Mucosa of gallbladder (tissue), 1 donor: ENCODE results near the gene BTBD7. TPM values are rescaled to one million over a fixed set of nuclear protein-coding genes. Genes with fewer than 3 reads are reported as not detected.

Source experiments
- DNase-seq: peaks from one replicate; pipeline ENCODE4 v3.0.0-alpha.2; 2020; ENCODE audit warnings: low spot score
- total RNA-seq: library from RNA; stranded (reverse); gene quantifications from one replicate; pipeline ENCODE4 v1.2.1, GENCODE V29; 2021
- donor health status: DM: no; HTN: no; CAD: no.

Gene BTBD7
- total RNA-seq, 1 donor from 2014 or later: 45.1 TPM

DNA sequence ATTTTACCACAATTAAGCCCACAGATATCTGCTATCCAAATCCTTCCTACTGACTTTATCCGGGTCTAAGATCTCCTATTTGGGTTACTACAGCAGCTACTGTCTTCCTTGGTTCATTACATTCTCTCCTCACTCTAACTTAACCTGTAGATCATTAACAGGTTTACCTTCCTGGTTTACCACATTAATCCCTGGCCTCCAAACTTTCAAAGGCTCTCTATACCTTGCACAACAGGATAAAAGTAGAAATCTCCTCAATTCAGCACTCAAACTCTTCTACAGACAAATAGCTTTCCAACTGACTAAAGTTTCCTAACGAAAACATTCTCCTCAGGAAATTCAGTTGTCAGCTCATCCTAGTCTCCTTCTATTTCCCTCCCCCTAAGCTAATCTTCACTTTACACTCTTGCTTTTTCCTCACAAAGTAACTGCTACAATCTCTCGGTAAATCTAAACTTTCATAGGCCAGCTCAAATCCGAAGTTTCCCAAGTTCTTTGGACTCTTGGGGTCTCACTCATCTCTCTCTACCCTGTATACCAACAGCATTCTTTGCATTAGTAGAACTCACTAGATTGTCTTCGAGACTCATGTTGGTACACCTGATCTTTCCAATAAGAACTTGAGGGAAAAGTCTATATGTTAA is 2.7 kb downstream of the BTBD7 start:
- no peak for DNase-seq

GRCh38 chr14:93328546-93328945 is 4.3 kb downstream of the BTBD7 start:
- no peak for DNase-seq

- no peak for DNase-seq
These were observed 6.6 kb downstream of the BTBD7 start for GRCh38 chr14:93326196-93326595.

DNA sequence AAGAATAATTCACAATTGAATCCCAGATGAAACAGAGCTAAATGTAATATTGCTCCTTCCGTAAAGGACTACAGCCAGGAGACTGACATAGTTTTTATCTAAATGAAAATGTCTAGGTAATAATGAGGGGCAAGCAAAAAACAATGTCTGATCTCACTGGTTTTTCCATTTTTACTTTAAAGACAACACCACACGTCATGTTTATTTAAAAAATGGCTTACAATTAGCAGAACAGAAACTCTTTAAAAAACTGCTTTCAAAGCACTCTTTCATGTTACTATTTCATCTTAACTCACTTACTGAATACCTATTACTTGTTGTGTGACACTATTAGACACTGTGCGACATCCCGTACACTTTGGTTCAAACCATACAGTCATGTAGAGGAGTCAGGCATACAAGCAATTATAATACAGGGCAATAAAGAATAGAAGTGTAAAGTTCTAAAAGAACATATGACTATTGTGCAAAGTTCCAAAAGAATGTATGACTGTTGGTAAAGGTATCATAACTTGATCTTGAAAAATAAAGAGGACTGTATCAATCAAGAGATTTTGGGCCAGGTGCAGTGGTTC is 9.1 kb downstream of the BTBD7 start:
- no peak for DNase-seq

DNA sequence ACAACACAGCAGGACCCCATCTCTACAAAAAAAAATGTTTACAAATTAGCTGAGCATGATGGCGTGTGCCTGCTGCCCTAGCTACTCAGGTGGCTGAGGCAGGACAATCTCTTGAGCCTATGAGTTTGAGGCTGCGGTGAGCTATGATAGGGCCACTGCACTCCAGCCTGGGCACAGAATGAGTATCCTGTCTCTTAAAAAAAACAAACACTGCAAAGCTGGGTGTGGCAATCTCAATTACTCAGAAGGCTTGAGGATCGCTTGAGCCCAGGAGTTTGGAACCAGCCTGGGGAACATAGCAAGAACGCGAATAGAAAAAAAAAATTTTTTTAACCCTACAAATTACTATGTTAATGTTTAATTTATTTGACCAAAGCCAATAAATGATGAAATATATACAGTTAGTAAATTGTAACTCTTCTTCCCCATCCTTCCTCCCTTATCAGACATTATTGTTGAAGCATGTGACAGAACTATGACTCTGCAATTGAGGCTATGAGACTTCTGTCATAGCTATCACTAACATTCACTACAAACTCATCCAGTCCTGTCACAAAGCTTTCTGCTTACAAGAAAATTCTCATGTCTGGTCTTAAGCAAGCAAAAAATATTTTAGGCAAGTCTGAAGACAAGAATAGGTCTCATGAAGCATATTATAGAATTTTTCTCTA is 9.8 kb downstream of the BTBD7 start:
- DNase-seq: no peak

DNA sequence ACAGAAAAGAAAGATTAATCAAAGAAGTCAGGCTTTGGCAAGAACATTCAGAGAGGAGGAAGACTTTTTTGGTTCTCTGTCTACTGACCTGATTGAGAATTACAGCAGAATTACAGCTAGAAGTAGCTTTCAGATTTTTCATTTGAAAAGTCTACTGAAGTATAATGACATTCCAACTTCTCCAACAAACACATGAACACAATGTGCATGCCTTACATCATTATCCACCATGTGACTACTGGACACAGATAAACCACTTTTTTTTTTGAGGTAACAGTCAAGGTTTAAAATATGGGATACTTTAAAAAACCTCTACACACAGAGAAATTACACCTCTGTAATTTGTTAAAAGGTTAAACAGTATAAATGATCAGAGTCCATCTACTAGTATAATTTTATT is 12.3 kb downstream of the BTBD7 start:
- DNase-seq: no peak

DNA sequence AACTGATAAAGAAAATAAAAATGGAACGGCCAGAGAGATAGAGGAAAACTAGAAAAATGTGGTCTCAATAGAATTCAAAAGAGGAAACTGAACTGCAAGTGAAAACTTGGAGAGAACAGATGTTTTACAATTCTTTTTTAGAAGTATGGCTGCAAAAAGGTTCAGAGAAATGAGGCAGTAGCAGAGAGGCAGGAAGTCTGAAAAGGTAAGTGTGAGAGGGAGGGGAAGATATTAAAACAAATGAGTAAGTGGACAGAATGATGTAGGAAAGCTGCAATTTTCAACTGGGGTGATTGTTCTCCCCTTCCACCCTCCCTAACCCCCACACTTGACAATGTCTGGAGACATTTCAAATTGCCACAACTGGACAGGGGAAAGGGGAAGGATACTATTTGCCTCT is 12.9 kb downstream of the BTBD7 start:
- no peak for DNase-seq

DNA sequence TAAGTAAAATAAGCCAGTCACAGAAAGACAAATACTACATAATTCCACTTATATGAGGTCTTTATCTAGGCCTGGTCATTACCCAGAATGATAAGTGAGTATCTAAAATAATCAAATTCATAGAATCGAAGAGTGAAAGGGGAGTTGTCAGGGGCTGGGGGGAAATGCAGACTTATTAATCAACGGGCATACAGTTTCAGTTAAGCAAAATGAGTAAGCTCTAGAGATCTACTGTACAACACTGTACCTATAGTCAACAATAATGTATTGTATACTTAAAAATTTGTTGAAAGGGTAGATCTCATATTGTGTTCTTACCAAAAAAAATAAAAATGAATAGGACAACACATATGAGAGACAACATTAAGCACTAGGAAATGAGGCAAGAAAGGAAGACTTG is 13.3 kb downstream of the BTBD7 start:
- no peak for DNase-seq

GRCh38 chr14:93318927-93319326 is 13.9 kb downstream of the BTBD7 start:
- DNase-seq: no peak

GRCh38 chr14:93317875-93318807 is 14.7 kb downstream of the BTBD7 start:
- peak; percentile 24 for DNase-seq

- no peak for DNase-seq
These were observed 15.5 kb downstream of the BTBD7 start for GRCh38 chr14:93317210-93317874.

- DNase-seq: no peak
These were observed 16.1 kb downstream of the BTBD7 start for GRCh38 chr14:93316716-93317115.

DNA sequence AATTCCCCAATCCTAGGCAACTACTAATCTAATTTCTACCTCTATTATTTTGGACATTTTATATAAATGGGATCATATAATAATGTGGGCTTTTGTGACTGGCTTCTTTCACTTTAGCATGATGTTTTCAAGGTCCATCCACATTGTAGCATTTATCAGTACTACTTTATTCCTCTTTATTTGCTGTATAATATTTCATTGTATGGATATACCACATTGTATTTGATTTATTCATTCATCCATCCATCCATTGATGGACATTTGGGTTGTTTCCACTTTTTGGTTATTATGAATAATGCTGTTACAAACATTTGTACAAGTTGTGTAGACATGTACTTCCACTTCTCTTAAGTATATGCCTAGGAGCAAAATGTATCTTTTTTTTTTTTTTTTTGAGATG is 17.3 kb downstream of the BTBD7 start:
- DNase-seq: no peak

DNA sequence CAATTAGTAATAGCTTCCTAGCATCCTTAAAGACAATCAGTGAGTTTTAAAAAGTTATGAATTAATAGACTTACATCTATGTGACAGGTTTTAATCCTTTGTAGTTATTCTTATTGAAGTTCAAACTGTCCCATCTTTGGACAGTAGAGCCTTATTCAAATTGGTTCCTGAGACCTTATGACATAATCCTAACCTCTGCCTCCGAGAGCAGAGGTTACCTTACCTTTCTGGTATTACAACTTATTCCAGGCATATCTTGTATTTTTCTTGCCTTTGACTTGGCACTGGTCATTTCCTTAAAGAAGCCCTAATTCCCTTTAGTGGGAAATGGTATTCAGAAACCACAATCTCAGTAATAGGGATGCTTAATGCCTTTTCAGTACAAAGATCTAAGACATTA is 21.8 kb downstream of the BTBD7 start:
- DNase-seq: no peak

DNA sequence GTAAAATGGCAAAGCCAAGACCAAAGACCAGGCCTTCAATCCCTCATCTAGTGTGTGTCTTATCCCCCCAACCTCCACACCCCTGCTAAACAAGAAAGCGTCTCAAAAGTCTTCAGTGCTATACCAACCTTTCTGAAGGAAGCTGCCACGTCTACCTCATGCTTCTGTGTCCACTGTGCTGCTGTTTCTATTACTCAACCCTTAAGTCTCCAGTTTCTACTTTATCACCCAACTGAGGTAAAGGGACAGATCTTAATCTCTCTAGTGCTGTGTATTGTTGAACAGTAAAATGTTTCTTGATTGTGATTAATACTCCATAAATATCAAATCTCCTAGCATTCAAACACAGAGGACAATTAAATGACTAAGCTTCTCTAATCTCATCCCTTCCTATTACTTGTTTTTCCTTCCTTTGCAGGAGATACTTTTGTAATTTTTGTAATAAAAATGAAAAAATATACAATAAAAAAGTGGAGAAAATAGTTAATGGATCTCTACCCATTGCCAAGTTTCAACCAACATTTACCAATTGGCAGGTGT is 23.3 kb downstream of the BTBD7 start:
- DNase-seq: no peak

DNA sequence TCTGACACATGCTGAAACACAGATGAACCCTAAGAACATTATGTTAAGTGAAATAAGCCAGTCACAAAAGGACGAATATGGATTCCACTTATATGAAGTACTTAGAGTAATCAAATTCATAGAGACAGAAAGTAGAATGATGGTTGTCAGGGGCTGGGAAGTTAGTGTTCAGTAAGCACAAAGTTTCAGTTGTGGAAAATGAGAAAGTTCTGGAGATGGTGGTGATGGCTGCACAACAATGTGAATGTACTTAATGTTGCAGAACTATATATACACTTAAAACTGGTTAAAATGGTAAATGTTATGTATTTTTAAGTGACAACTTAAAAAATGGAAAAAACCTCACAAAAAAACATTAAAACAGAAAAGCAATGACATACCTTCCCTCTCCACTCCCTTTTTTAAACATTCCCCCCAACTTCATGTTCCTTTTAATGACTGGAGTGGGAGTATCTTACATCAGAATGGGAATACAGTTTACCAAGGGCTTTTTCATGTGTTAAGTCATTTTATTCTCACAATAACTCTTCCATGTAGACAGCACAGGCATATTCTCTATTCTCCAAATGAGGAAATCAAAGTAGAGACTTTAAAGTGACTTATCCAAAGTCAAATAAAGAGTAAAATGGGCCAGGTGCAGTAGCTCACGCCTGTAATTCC is 24.0 kb downstream of the BTBD7 start:
- DNase-seq: no peak

GRCh38 chr14:93306812-93307211 is 26.0 kb downstream of the BTBD7 start:
- no peak for DNase-seq

GRCh38 chr14:93305725-93306418 is 27.0 kb downstream of the BTBD7 start:
- DNase-seq: no peak

GRCh38 chr14:93304771-93305170 is 28.1 kb downstream of the BTBD7 start:
- no peak for DNase-seq

- peak; percentile 23 for DNase-seq
These were observed 29.2 kb downstream of the BTBD7 start for GRCh38 chr14:93303659-93304058.
